Muscle of arm (tissue), 14 donors: ENCODE measurements around the gene DAP3. TPM values are rescaled to one million over a fixed set of nuclear protein-coding genes. Genes with fewer than 3 reads are reported as not detected.
"Not testable (repeated sequence)": the region's sequence is repeated elsewhere in the genome, so short reads cannot be mapped to it uniquely, and the experiment has no call there.

ENCODE experiments used
- DNase-seq: peaks from one replicate; pipeline ENCODE4 v3.0.0-alpha.2; 2013
- long read RNA-seq, 11 donors: transcript quantifications; one replicate each; lab custom pipeline, GENCODE V29; 2026
- polyA plus RNA-seq, 12 donors: library from polyadenylated mRNA; unstranded; fragments of 120-200 nt; gene quantifications; one replicate each; pipeline ENCODE4 v1.2.1, GENCODE V29; 2013; ENCODE audit not compliant: insufficient read length in 12 of 12

The DAP3 gene
- 100 to 1,000 TPM in 11 of 12 donors, not detected in 1; 121 to 176 (median 141) TPM for polyA plus RNA-seq
- long read RNA-seq, donor 1, transcript DAP3-202 (13 exons, 2,089 nt), result minor isoform, 10 of 57 reads
- long read RNA-seq, donor 1, transcript DAP3-216 (2 exons, 679 nt), result major isoform, 24 of 57 reads
- long read RNA-seq, donor 1, partial matches to known transcripts, result 19 of 57 reads
- long read RNA-seq, donor 1, other reads (novel, unspliced or antisense), result 0 of 57 reads
- long read RNA-seq, donor 2, transcript DAP3-201 (13 exons, 1,649 nt), result minor isoform, 8 of 94 reads
- long read RNA-seq, donor 2, transcript DAP3-202 (13 exons, 2,089 nt), result major isoform, 31 of 94 reads
- long read RNA-seq, donor 2, transcript DAP3-203 (12 exons, 1,470 nt), result minor isoform, 5 of 94 reads
- long read RNA-seq, donor 2, transcript DAP3-216 (2 exons, 679 nt), result minor isoform, 18 of 94 reads
- long read RNA-seq, donor 2, partial matches to known transcripts, result 27 of 94 reads
- long read RNA-seq, donor 2, other reads (novel, unspliced or antisense), result 0 of 94 reads
- long read RNA-seq, donor 3, transcript DAP3-216 (2 exons, 679 nt), result major isoform, 15 of 31 reads
- long read RNA-seq, donor 3, transcript DAP3-202 (13 exons, 2,089 nt), result minor isoform, 11 of 31 reads
- long read RNA-seq, donor 3, partial matches to known transcripts, result 0 of 31 reads
- long read RNA-seq, donor 3, other reads (novel, unspliced or antisense), result 0 of 31 reads
- long read RNA-seq, donor 4, transcript DAP3-216 (2 exons, 679 nt), result major isoform, 15 of 28 reads
- long read RNA-seq, donor 4, transcript DAP3-202 (13 exons, 2,089 nt), result minor isoform, 8 of 28 reads
- long read RNA-seq, donor 4, partial matches to known transcripts, result 0 of 28 reads
- long read RNA-seq, donor 4, other reads (novel, unspliced or antisense), result 0 of 28 reads
- long read RNA-seq, donor 5, transcript DAP3-216 (2 exons, 679 nt), result minor isoform, 30 of 83 reads
- long read RNA-seq, donor 5, transcript DAP3-202 (13 exons, 2,089 nt), result major isoform, 39 of 83 reads
- long read RNA-seq, donor 5, transcript DAP3-201 (13 exons, 1,649 nt), result minor isoform, 9 of 83 reads
- long read RNA-seq, donor 5, partial matches to known transcripts, result 0 of 83 reads
- long read RNA-seq, donor 5, other reads (novel, unspliced or antisense), result 0 of 83 reads
- long read RNA-seq, donor 6, transcript DAP3-201 (13 exons, 1,649 nt), result minor isoform, 6 of 47 reads
- long read RNA-seq, donor 6, transcript DAP3-216 (2 exons, 679 nt), result major isoform, 16 of 47 reads
- long read RNA-seq, donor 6, transcript DAP3-202 (13 exons, 2,089 nt), result minor isoform, 9 of 47 reads
- long read RNA-seq, donor 6, partial matches to known transcripts, result 14 of 47 reads
- long read RNA-seq, donor 6, other reads (novel, unspliced or antisense), result 0 of 47 reads
- long read RNA-seq, donor 7, transcript DAP3-216 (2 exons, 679 nt), result major isoform, 11 of 19 reads
- long read RNA-seq, donor 7, transcript DAP3-202 (13 exons, 2,089 nt), result minor isoform, 7 of 19 reads
- long read RNA-seq, donor 7, partial matches to known transcripts, result 0 of 19 reads
- long read RNA-seq, donor 7, other reads (novel, unspliced or antisense), result 0 of 19 reads
- long read RNA-seq, donor 8, transcript DAP3-202 (13 exons, 2,089 nt), result minor isoform, 26 of 80 reads
- long read RNA-seq, donor 8, transcript DAP3-216 (2 exons, 679 nt), result major isoform, 37 of 80 reads
- long read RNA-seq, donor 8, partial matches to known transcripts, result 6 of 80 reads
- long read RNA-seq, donor 8, other reads (novel, unspliced or antisense), result 0 of 80 reads
- long read RNA-seq, donor 9, transcript DAP3-216 (2 exons, 679 nt), result major isoform, 26 of 74 reads
- long read RNA-seq, donor 9, transcript DAP3-202 (13 exons, 2,089 nt), result minor isoform, 18 of 74 reads
- long read RNA-seq, donor 9, partial matches to known transcripts, result 23 of 74 reads
- long read RNA-seq, donor 9, other reads (novel, unspliced or antisense), result 0 of 74 reads
- long read RNA-seq, donor 10, transcript DAP3-202 (13 exons, 2,089 nt), result minor isoform, 23 of 75 reads
- long read RNA-seq, donor 10, transcript DAP3-201 (13 exons, 1,649 nt), result minor isoform, 5 of 75 reads
- long read RNA-seq, donor 10, transcript DAP3-216 (2 exons, 679 nt), result major isoform, 35 of 75 reads
- long read RNA-seq, donor 10, partial matches to known transcripts, result 9 of 75 reads
- long read RNA-seq, donor 10, other reads (novel, unspliced or antisense), result 0 of 75 reads
- long read RNA-seq, donor 11, transcript DAP3-202 (13 exons, 2,089 nt), result minor isoform, 21 of 57 reads
- long read RNA-seq, donor 11, transcript DAP3-201 (13 exons, 1,649 nt), result minor isoform, 7 of 57 reads
- long read RNA-seq, donor 11, transcript DAP3-216 (2 exons, 679 nt), result major isoform, 22 of 57 reads
- long read RNA-seq, donor 11, partial matches to known transcripts, result 0 of 57 reads
- long read RNA-seq, donor 11, other reads (novel, unspliced or antisense), result 0 of 57 reads

DNA sequence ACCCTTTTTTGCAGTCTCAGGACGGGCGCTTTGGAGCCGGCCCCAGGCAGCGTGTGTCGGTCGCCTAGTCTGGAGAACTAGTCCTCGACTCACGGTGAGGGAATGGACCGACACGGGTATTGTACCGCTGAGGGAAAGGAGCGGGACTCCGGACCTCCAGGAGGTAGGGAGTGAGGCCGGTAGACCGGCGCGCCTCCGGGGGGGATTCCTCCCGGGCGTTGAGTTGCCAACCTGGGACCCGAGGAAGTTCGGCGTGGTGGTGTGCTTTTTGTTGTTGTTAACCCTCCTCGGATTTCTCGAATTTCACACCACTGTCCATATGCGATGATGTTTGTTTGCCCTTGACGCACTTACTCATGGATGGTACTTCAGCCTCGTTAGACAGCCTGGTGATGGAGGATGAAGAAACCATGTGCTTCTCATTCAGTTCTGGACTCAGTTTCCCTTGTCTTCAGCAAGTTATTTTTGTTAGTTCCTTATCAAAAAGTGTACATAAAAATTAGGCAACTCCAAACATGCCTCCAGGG, at the start of gene DAP3:
Gene DAP3, plus strand, starts transcription at position 11 of the 527 bp plus-strand sequence. CDS start 20,689 bp downstream, outside the sequence.
- DNase-seq, result not testable (repeated sequence)

DNA sequence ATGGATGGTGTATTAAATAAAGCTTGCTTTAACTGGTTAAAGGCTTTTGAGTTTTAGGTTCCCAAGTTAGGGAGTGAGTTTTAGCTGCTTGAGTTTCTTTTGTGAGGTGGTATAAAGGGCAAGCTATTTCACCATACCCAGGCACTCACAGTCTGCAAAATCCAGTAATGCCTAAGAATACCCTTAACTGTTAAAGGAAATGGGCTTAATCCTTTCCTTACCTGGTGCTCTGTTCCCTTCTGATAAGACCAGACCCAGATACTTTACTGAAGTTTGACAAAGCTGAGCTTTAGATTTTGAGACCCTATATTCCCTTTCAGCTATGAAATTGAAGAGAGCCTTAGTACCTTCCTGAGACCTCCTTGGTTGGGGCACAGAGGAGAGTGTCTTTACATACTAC, 48.5 kb upstream of the DAP3 start:
- DNase-seq, result no peak

GRCh38 chr1:155642559-155643180, 46.2 kb upstream of the DAP3 start:
- DNase-seq, result not testable (repeated sequence)

DNA sequence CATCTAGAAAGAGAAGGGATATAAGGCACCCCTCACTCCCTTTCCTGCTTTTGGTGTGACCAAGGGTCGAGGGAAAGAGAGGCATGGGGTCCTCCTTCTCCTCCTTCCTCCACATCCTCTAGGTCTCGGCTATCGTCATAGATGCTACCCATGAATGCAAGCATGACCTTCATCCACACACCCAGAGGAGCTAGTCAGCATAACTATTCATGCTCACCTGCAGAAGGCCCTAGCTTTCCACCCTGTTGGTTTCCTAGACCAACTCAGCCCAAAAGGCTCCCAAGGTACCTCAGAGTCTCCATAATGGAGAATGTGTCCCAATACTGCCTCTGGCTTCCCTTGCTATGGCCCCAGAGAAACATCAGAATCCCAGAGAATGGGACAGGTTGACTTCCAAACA, 45.7 kb upstream of the DAP3 start:
- no peak for DNase-seq

- DNase-seq, result no peak
These were observed 43.8 kb upstream of the DAP3 start for GRCh38 chr1:155645034-155645598.

- DNase-seq, result no peak
These were observed 43.2 kb upstream of the DAP3 start for GRCh38 chr1:155645648-155646047.

DNA sequence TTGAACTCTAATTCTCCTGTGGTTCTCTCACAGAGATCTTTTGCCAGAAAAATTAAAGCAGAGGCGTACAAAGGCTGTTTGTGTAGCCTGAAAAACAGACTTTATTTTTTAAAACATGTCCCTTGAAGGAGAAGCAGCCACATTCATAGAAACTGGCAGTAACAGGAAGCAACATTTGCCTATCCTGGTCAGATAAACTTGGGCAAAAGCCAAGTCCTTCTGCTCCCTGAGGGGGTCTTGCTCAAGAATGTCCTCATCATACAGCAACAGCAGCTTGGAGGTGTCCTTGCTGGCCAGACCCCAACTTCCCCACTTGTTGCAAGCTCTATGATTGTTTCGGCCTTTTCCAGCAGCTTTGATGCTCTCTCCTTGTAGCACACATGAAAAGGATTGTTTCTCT, 42.6 kb upstream of the DAP3 start:
- no peak for DNase-seq

GRCh38 chr1:155648207-155649147, 40.4 kb upstream of the DAP3 start:
- DNase-seq, result no peak

DNA sequence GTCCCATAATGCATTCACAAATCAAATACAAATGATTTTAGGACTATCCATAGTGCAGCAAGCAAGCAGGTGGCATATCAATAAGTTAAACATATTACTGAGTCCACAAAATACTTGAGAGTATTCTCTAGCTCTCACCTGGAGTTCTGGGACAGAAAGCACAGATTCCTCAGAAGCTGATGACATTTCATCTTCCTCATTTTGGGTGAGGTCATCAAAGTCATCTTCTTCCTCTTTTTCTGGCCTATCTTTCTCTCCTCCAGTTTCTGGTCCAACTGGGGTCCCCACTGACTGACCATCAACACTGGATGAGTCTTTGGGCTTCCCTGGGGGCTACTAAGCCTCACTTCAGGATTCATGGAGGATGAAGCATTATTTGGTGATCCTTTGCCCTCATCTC, 39.2 kb upstream of the DAP3 start:
- DNase-seq, result no peak

GRCh38 chr1:155650231-155650757, 38.6 kb upstream of the DAP3 start:
- DNase-seq, result no peak

DNA sequence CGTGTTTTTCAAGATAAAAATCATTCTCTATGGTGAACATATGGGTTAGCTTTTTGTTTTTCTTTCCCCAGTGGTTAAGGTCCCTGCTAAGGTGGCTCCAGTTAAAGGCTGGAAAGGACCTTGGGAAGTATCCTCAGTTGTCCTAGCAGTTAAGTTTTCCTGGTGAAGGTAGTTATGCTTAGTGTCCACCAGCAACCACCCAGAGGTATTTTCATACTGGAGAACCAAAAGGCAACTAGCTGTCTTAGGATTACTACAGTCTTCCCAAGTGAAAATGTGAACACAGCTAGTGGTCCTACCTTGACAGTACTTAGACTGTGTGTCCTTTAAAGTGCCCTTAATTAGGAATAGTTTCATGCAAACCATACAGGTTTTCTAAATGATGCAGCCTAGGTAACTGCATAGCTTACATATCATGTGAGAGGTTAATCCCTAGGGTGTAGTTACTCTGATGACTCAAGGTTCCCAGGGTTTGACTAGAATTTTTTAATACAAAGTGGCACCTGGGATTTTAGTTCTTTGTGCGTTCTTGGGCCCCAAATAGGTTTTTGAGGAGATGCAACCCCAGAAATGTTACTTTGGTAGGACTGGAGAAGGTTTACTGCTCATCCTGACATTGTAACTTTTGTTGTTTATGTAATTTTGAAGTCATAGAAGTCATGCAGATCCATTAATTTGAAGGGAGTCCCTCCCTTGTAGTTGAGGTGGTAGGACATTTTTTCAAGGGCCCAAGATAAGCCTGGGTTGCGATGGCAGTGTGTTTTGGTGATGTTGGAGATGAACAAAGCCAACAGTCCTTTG, 36.8 kb upstream of the DAP3 start:
- DNase-seq, result no peak

GRCh38 chr1:155652951-155653350, 35.9 kb upstream of the DAP3 start:
- no peak for DNase-seq

DNA sequence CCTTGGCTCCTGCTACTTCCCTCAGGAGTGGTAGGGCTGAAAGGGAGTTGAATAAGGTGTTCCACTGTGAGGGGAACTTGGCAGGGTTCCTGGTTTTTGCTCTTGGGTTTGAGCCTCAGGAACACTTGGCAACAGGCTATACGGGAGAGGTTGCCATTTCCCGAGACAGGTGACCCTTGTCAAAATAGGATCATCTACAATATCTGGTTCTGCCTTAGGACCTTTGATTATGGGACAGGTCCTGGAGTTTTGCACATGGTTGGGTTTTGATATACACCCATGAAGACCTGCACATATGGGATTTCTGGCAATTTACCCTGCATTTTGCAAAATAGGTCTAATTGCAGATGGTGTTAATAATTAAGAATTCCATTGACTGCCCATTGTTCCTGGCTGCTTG, 31.4 kb upstream of the DAP3 start:
- no peak for DNase-seq

DNA sequence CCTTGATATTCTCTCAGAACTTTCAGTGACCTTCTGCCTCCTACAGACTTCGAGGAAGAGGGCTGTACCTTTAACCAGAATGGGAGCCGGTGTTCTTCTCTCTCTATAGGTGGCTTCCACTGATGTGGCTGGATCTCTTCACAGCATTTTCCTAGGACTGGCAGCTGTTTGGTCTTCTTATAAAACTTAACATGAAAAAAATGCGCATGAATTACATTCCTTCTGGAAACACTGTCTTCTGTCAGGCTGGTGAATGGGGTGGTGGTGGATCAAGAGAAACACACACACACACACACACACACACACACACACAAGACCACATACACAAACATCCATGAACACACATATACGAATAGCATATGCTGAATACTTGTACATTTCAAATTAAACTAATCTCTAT, 27.7 kb upstream of the DAP3 start:
- DNase-seq, result not testable (repeated sequence)

- DNase-seq, result no peak
These were observed 19.4 kb upstream of the DAP3 start for GRCh38 chr1:155669233-155670162.
